ENCODE results near the gene MUC13. TPM values are rescaled to one million over a fixed set of nuclear protein-coding genes. Genes with fewer than 3 reads are reported as not detected.

MUC13 gene
- total RNA-seq, 1 experiment from 2014 or later, result not detected

- DNase-seq, result no peak
- Histone ChIP-seq H3K4me3 (ENCODE audit: insufficient read depth, low read depth, low read length) (no peak overlapping the region), H3K27me3 (ENCODE audit: control insufficient read depth, insufficient read depth, low read length) (no peaks in the 10 kb centered on the region), H3K36me3 (replicated peaks; ENCODE audit: control insufficient read depth, insufficient read depth, low read length) (peaks cover 1% of the 10 kb centered on the region; the same call in 1 of the 2 replicates)
These were observed 51.5 kb downstream of the MUC13 start for GRCh38 chr3:124882816-124883747.

GRCh38 chr3:124881976-124882697 is 52.4 kb downstream of the MUC13 start:
- no peak for DNase-seq
- no peak overlapping the region for H3K4me3 ChIP-seq (ENCODE audit: insufficient read depth, low read depth, low read length)
- H3K36me3 ChIP-seq (replicated peaks; ENCODE audit: control insufficient read depth, insufficient read depth, low read length), result peaks cover 1% of the 10 kb centered on the region; the same call in 1 of the 2 replicates
- no peaks in the 10 kb centered on the region for H3K27me3 ChIP-seq (ENCODE audit: control insufficient read depth, insufficient read depth, low read length)

- Histone ChIP-seq H3K4me3 (ENCODE audit: insufficient read depth, low read depth, low read length) (no peak overlapping the region), H3K27me3 (ENCODE audit: control insufficient read depth, insufficient read depth, low read length) (no peaks in the 10 kb centered on the region), H3K36me3 (replicated peaks; ENCODE audit: control insufficient read depth, insufficient read depth, low read length) (peaks cover 1% of the 10 kb centered on the region; the same call in 1 of the 2 replicates)
- DNase-seq, result no peak
These were observed 55.2 kb downstream of the MUC13 start for GRCh38 chr3:124879337-124879680.

GRCh38 chr3:124878561-124879336 is 55.8 kb downstream of the MUC13 start:
- Histone ChIP-seq H3K4me3 (ENCODE audit: insufficient read depth, low read depth, low read length) (no peak overlapping the region), H3K36me3 (replicated peaks; ENCODE audit: control insufficient read depth, insufficient read depth, low read length) (peaks cover 1% of the 10 kb centered on the region; the same call in 1 of the 2 replicates), H3K27me3 (ENCODE audit: control insufficient read depth, insufficient read depth, low read length) (no peaks in the 10 kb centered on the region)
- DNase-seq, result no peak

GRCh38 chr3:124877674-124878073 is 56.9 kb downstream of the MUC13 start:
- Histone ChIP-seq H3K36me3 (replicated peaks; ENCODE audit: control insufficient read depth, insufficient read depth, low read length) (peaks cover 2% of the 10 kb centered on the region; the same call in 1 of the 2 replicates), H3K27me3 (ENCODE audit: control insufficient read depth, insufficient read depth, low read length) (no peaks in the 10 kb centered on the region), H3K4me3 (ENCODE audit: insufficient read depth, low read depth, low read length) (no peak overlapping the region)
- no peak for DNase-seq

- no peak overlapping the region for H3K4me3 ChIP-seq (ENCODE audit: insufficient read depth, low read depth, low read length)
- H3K27me3 ChIP-seq (ENCODE audit: control insufficient read depth, insufficient read depth, low read length), result no peaks in the 10 kb centered on the region
- DNase-seq, result no peak
- H3K36me3 ChIP-seq (replicated peaks; ENCODE audit: control insufficient read depth, insufficient read depth, low read length), result peaks cover 5% of the 10 kb centered on the region
These were observed 58.1 kb downstream of the MUC13 start for GRCh38 chr3:124876401-124876878.

GRCh38 chr3:124873226-124873625 is 61.3 kb downstream of the MUC13 start:
- DNase-seq, result no peak
- peaks cover 14% of the 10 kb centered on the region for H3K36me3 ChIP-seq (replicated peaks; ENCODE audit: control insufficient read depth, insufficient read depth, low read length)
- H3K27me3 ChIP-seq (ENCODE audit: control insufficient read depth, insufficient read depth, low read length), result no peaks in the 10 kb centered on the region
- no peak overlapping the region for H3K4me3 ChIP-seq (ENCODE audit: insufficient read depth, low read depth, low read length)

GRCh38 chr3:124867511-124867910 is 67.0 kb downstream of the MUC13 start:
- H3K27me3 ChIP-seq (ENCODE audit: control insufficient read depth, insufficient read depth, low read length), result no peaks in the 10 kb centered on the region
- DNase-seq, result no peak
- H3K36me3 ChIP-seq (replicated peaks; ENCODE audit: control insufficient read depth, insufficient read depth, low read length), result peaks cover 28% of the 10 kb centered on the region
- H3K4me3 ChIP-seq (ENCODE audit: insufficient read depth, low read depth, low read length), result no peak overlapping the region

GRCh38 chr3:124862006-124862405 is 72.5 kb downstream of the MUC13 start:
- DNase-seq, result no peak

GRCh38 chr3:124861041-124861440 is 73.5 kb downstream of the MUC13 start:
- H3K36me3 ChIP-seq (replicated peaks; ENCODE audit: control insufficient read depth, insufficient read depth, low read length), result peaks cover 8% of the 10 kb centered on the region
- no peak for DNase-seq
- no peaks in the 10 kb centered on the region for H3K27me3 ChIP-seq (ENCODE audit: control insufficient read depth, insufficient read depth, low read length)
- H3K4me3 ChIP-seq (ENCODE audit: insufficient read depth, low read depth, low read length), result no peak overlapping the region

More at GRCh38 chr3:124862006-124862405, 72.5 kb downstream of the MUC13 start:
- Histone ChIP-seq H3K4me3 (ENCODE audit: insufficient read depth, low read depth, low read length) (no peak overlapping the region), H3K36me3 (replicated peaks; ENCODE audit: control insufficient read depth, insufficient read depth, low read length) (peaks cover 15% of the 10 kb centered on the region), H3K27me3 (ENCODE audit: control insufficient read depth, insufficient read depth, low read length) (no peaks in the 10 kb centered on the region)

GRCh38 chr3:124860599-124860998 is 74.0 kb downstream of the MUC13 start:
- H3K36me3 ChIP-seq (replicated peaks; ENCODE audit: control insufficient read depth, insufficient read depth, low read length), result peaks cover 10% of the 10 kb centered on the region
- no peak for DNase-seq

GRCh38 chr3:124859025-124859424 is 75.5 kb downstream of the MUC13 start:
- Histone ChIP-seq H3K4me3 (ENCODE audit: insufficient read depth, low read depth, low read length) (no peak overlapping the region), H3K27me3 (ENCODE audit: control insufficient read depth, insufficient read depth, low read length) (no peaks in the 10 kb centered on the region), H3K36me3 (replicated peaks; ENCODE audit: control insufficient read depth, insufficient read depth, low read length) (peaks cover 11% of the 10 kb centered on the region)
- peak; percentile 41 for DNase-seq

More at GRCh38 chr3:124860599-124860998, 74.0 kb downstream of the MUC13 start:
- no peak overlapping the region for H3K4me3 ChIP-seq (ENCODE audit: insufficient read depth, low read depth, low read length)
- H3K27me3 ChIP-seq (ENCODE audit: control insufficient read depth, insufficient read depth, low read length), result no peaks in the 10 kb centered on the region

GRCh38 chr3:124858275-124858674 is 76.3 kb downstream of the MUC13 start:
- H3K27me3 ChIP-seq (ENCODE audit: control insufficient read depth, insufficient read depth, low read length), result no peaks in the 10 kb centered on the region
- DNase-seq, result no peak
- H3K36me3 ChIP-seq (replicated peaks; ENCODE audit: control insufficient read depth, insufficient read depth, low read length), result peaks cover 11% of the 10 kb centered on the region
- H3K4me3 ChIP-seq (ENCODE audit: insufficient read depth, low read depth, low read length), result no peak overlapping the region

- Histone ChIP-seq H3K36me3 (replicated peaks; ENCODE audit: control insufficient read depth, insufficient read depth, low read length) (peaks cover 10% of the 10 kb centered on the region), H3K27me3 (ENCODE audit: control insufficient read depth, insufficient read depth, low read length) (no peaks in the 10 kb centered on the region), H3K4me3 (ENCODE audit: insufficient read depth, low read depth, low read length) (no peak overlapping the region)
- DNase-seq, result no peak
These were observed 77.9 kb downstream of the MUC13 start for GRCh38 chr3:124856677-124857076.
